ENCODE data around the gene SLC35G1. TPM values are rescaled to one million over a fixed set of nuclear protein-coding genes. Genes with fewer than 3 reads are reported as not detected.

SLC35G1 gene
- total RNA-seq, 4 donors from 2014 or later: 7.3 to 12.8 (median 8.1) TPM

GRCh38 chr10:93938140-93938539 lies 44.4 kb downstream of the SLC35G1 start:
- intact Hi-C loops (cut with DNase I): no loop called here
- Histone ChIP-seq H3K9me3 (no peaks in the 10 kb centered on the region), H3K4me3 (replicated peaks in 1 of 3) (no peak overlapping the region), H3K4me1 (peaks cover 19 to 22% of the 10 kb centered on the region in 2 donors), H3K27me3 (no peaks in the 10 kb centered on the region), H3K27ac (no peak overlapping the region), H3K36me3 (no peaks in the 10 kb centered on the region)
- TF ChIP-seq POLR2A (IDR thresholded peaks at IDR 0.05): no peak
- TF ChIP-seq, protein P1, sequence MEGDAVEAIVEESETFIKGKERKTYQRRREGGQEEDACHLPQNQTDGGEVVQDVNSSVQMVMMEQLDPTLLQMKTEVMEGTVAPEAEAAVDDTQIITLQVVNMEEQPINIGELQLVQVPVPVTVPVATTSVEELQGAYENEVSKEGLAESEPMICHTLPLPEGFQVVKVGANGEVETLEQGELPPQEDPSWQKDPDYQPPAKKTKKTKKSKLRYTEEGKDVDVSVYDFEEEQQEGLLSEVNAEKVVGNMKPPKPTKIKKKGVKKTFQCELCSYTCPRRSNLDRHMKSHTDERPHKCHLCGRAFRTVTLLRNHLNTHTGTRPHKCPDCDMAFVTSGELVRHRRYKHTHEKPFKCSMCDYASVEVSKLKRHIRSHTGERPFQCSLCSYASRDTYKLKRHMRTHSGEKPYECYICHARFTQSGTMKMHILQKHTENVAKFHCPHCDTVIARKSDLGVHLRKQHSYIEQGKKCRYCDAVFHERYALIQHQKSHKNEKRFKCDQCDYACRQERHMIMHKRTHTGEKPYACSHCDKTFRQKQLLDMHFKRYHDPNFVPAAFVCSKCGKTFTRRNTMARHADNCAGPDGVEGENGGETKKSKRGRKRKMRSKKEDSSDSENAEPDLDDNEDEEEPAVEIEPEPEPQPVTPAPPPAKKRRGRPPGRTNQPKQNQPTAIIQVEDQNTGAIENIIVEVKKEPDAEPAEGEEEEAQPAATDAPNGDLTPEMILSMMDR (IDR thresholded peaks at IDR 0.05): no peak
- no peak for DNase-seq
- 33 to 50% methylated on average over 1 of the region's 1 CpG for WGBS, 2 donors

- DNase-seq: no peak
- no peak overlapping the region for H3K4me3 ChIP-seq (replicated peaks in 1 of 3)
- H3K9me3 ChIP-seq: no peaks in the 10 kb centered on the region
- no peak for TF ChIP-seq POLR2A (IDR thresholded peaks at IDR 0.05)
- TF ChIP-seq, protein P1 (IDR thresholded peaks at IDR 0.05): no peak
- no peaks in the 10 kb centered on the region for H3K36me3 ChIP-seq
- peaks cover 32 to 34% of the 10 kb centered on the region in 2 donors for H3K4me1 ChIP-seq
- intact Hi-C loops (cut with DNase I): no loop called here
- 40 to 43% methylated on average over 6 of the region's 6 CpGs for WGBS, 2 donors
- peak overlapping the region in 2 of 3 donors; percentile 52 to 57 for H3K27ac ChIP-seq
- no peaks in the 10 kb centered on the region for H3K27me3 ChIP-seq
Measured at GRCh38 chr10:93940881-93941280, 47.1 kb downstream of the SLC35G1 start.

DNA sequence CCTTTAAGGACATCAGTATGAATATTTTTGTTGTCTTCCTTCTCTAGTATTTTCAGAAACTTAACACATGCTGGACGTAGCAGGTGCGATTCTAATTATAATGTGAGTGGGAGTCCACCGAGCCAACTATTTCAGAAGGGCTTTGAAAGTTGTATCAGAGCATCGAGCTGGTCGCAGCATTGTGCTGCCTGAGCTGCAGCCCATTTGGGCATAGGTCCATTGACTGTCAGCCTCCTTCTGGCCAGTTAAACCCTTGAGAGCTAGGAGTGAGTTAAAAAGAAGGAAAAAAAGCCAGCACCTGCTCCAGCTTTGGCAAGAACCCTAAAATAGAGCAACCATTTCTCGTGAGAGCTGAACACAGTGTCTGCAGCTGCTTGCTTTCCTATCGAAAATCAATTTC lies 47.8 kb downstream of the SLC35G1 start:
- Histone ChIP-seq H3K27ac (peak overlapping the region; percentile 52 to 57 (median 54)), H3K36me3 (no peaks in the 10 kb centered on the region), H3K27me3 (no peaks in the 10 kb centered on the region), H3K4me3 (replicated peaks in 1 of 3) (no peak overlapping the region), H3K9me3 (no peaks in the 10 kb centered on the region), H3K4me1 (peaks cover 35% of the 10 kb centered on the region in 2 donors)
- intact Hi-C loops (cut with DNase I): no loop called here
- 34 to 41% methylated on average over 7 of the region's 7 CpGs for WGBS, 2 donors
- no peak for TF ChIP-seq POLR2A (IDR thresholded peaks at IDR 0.05)
- TF ChIP-seq, protein P1 (IDR thresholded peaks at IDR 0.05): peak in 1 of 6 experiments; percentile 7
- DNase-seq: peak; percentile 61 to 70

- intact Hi-C loops (cut with DNase I): no loop called here
- H3K4me3 ChIP-seq (replicated peaks in 1 of 3): no peak overlapping the region
- peaks cover 35 to 42% of the 10 kb centered on the region in 2 donors for H3K4me1 ChIP-seq
- no peaks in the 10 kb centered on the region for H3K9me3 ChIP-seq
- WGBS, 2 donors: 40 to 42% methylated on average over 4 of the region's 4 CpGs
- DNase-seq: no peak
- H3K36me3 ChIP-seq: no peaks in the 10 kb centered on the region
- no peak for TF ChIP-seq POLR2A (IDR thresholded peaks at IDR 0.05)
- TF ChIP-seq, protein P1 (IDR thresholded peaks at IDR 0.05): no peak
- H3K27me3 ChIP-seq: no peaks in the 10 kb centered on the region
- no peak overlapping the region for H3K27ac ChIP-seq
Measured at GRCh38 chr10:93945819-93946218, 52.0 kb downstream of the SLC35G1 start.

GRCh38 chr10:93947055-93947454 lies 53.3 kb downstream of the SLC35G1 start:
- H3K4me1 ChIP-seq: peaks cover 27 to 32% of the 10 kb centered on the region in 2 donors

More at GRCh38 chr10:93947055-93947454, 53.3 kb downstream of the SLC35G1 start:
- intact Hi-C loops (cut with DNase I): no loop called here
- no peak for TF ChIP-seq POLR2A (IDR thresholded peaks at IDR 0.05)
- TF ChIP-seq, protein P1 (IDR thresholded peaks at IDR 0.05): no peak
- H3K4me3 ChIP-seq (replicated peaks in 1 of 3): no peak overlapping the region
- DNase-seq: peak; percentile 55 to 71
- no peaks in the 10 kb centered on the region for H3K9me3 ChIP-seq
- peak overlapping the region in 1 of 3 donors; percentile 43 for H3K27ac ChIP-seq
- 19 to 43% methylated on average over 8 of the region's 8 CpGs for WGBS, 2 donors
- no peaks in the 10 kb centered on the region for H3K27me3 ChIP-seq
- no peaks in the 10 kb centered on the region for H3K36me3 ChIP-seq
